K562 (cell line): ENCODE measurements around the gene CDCP1. TPM values are rescaled to one million over a fixed set of nuclear protein-coding genes. Genes with fewer than 3 reads are reported as not detected.
A peak's percentile ranks its signal among the peaks of the same experiment; 100 is the strongest.

Source experiments
- E2F8 ChIP-seq: fragments of 450-650 bp; IDR thresholded peaks from 2 replicates; pipeline ENCODE4 v1.7.1; 2018; ENCODE audit warnings: mild to moderate bottlenecking, low read depth; ENCODE audit not compliant: partially characterized antibody
- IRF2 ChIP-seq: sonication (generic); formaldehyde crosslinking; IDR thresholded peaks from 2 replicates; pipeline ENCODE4 v1.8.1; 2022; ENCODE audit warnings: mild to moderate bottlenecking, missing genetic modification reagents
- KDM4B ChIP-seq, 2 experiments: fragments of 450-650 bp in 1 of 2; sonication (generic) in 1 of 2; IDR thresholded peaks; 2 replicates each; pipeline ENCODE4 v1.6.1; 2016 to 2017; ENCODE audit warnings: borderline replicate concordance in 2 of 2, antibody characterized with exemption in 1 of 2, low read depth in 1 of 2, mild to moderate bottlenecking in 1 of 2
- MTA1 ChIP-seq: fragments of 450-650 bp; IDR thresholded peaks from 2 replicates; pipeline ENCODE4 v1.6.1; 2017; ENCODE audit warnings: borderline replicate concordance
- NFATC3 ChIP-seq: fragments of 450-650 bp; IDR thresholded peaks from 2 replicates; pipeline ENCODE4 v1.6.1; 2017; ENCODE audit warnings: mild to moderate bottlenecking
- POU5F1 ChIP-seq: fragments of 150-350 bp; IDR thresholded peaks from 2 replicates; pipeline ENCODE4 v1.6.1; 2014; ENCODE audit warnings: borderline replicate concordance, low read length, low read depth, mild to moderate bottlenecking; ENCODE audit not compliant: partially characterized antibody
- REST ChIP-seq, 2 experiments: fragments of 450-650 bp; formaldehyde crosslinking in 1 of 2; IDR thresholded peaks; 2 replicates each; pipeline versions ENCODE4 v1.4.0 to v1.6.1; 2014 to 2020; ENCODE audit warnings: mild to moderate bottlenecking in 2 of 2, borderline replicate concordance in 1 of 2, low read depth in 1 of 2
- SFPQ ChIP-seq: fragments of 200-400 bp; formaldehyde crosslinking; IDR thresholded peaks from 2 replicates; pipeline ENCODE4 v1.6.1; 2017; ENCODE audit warnings: mild to moderate bottlenecking, low read depth, low read length, moderate library complexity
- ZNF12 ChIP-seq: sonication (generic); formaldehyde crosslinking; IDR thresholded peaks from 2 replicates; pipeline ENCODE4 v1.4.0; 2020; ENCODE audit warnings: mild to moderate bottlenecking, missing genetic modification reagents
- ZNF395 ChIP-seq: fragments of 200-800 bp; sonication (Bioruptor generic); IDR thresholded peaks from 2 replicates; pipeline ENCODE4 v1.6.1; 2017; ENCODE audit warnings: missing genetic modification characterization, missing compliant biosample characterization
- ZSCAN32 ChIP-seq: fragments of 450-650 bp; formaldehyde crosslinking; IDR thresholded peaks from 2 replicates; pipeline ENCODE4 v1.4.0; 2020; ENCODE audit warnings: mild to moderate bottlenecking, moderate library complexity
- polyA plus RNA-seq, 8 experiments: library from polyadenylated mRNA; depleted of rRNA in 4 of 8; stranded (reverse) in 5 of 8; unstranded in 3 of 8; fragments of >200 nt; fragmentation: Nextera tagmentation in 2 of 8; fragmentation: Illumina TruSeq in 1 of 8; extraction: Ambion mirVana in 2 of 8; extraction: Trizol in 1 of 8; gene quantifications; 2 replicates each; pipeline versions ENCODE4 v1.2.1 to v1.2.3, GENCODE V29; 2011 to 2014; ENCODE audit warnings: inconsistent platforms in 1 of 8, missing spikeins in 1 of 8
- total RNA-seq, 7 experiments: library from RNA; depleted of rRNA in 6 of 7; stranded (reverse); fragments of >200 nt in 6 of 7; fragmentation: Illumina TruSeq in 2 of 7; extraction: Trizol in 2 of 7; gene quantifications; 2 replicates each; pipeline versions ENCODE4 v1.2.1 to v1.2.3, GENCODE V29; 2011 to 2021; ENCODE audit warnings: low replicate concordance in 1 of 7

The CDCP1 gene
- total and polyA plus RNA-seq, 9 of the 15 experiments (the other 6 are each of a cell fraction or from before 2014, with no cell fraction given): 3.9 to 16.4 (median 5.2) TPM

- TF ChIP-seq REST (IDR thresholded peaks at IDR 0.05; ENCODE audit: borderline replicate concordance): peak; percentile 69
- TF ChIP-seq REST (CRISPR knock-in tag; IDR thresholded peaks at IDR 0.05; ENCODE audit: low read depth): no peak
- no peak for TF ChIP-seq ZSCAN32 (CRISPR knock-in tag)
- TF ChIP-seq KDM4B (IDR thresholded peaks at IDR 0.05; ENCODE audit: borderline replicate concordance in 2 of 2, low read depth in 1 of 2): no peak
- TF ChIP-seq IRF2 (CRISPR knock-in tag): no peak
- TF ChIP-seq ZNF395 (CRISPR knock-in tag): peak; percentile 75; the same call in 1 of the 2 replicates
- TF ChIP-seq SFPQ: no peak
- no peak for TF ChIP-seq POU5F1
- no peak for TF ChIP-seq E2F8
- no peak for TF ChIP-seq ZNF12 (CRISPR knock-in tag)
- 0 out of 2 replicates have a peak, but pooled peaks have one; percentile 40 for TF ChIP-seq MTA1
- TF ChIP-seq NFATC3: 0 out of 2 replicates have a peak, but pooled peaks have one; percentile 12
Measured at GRCh38 chr3:45055411-45056143, 90.6 kb downstream of the CDCP1 start (continued).
